Lung (tissue), 12 donors: ENCODE measurements around the gene PCF11. TPM values are rescaled to one million over a fixed set of nuclear protein-coding genes. Genes with fewer than 3 reads are reported as not detected.

Experiments used
- ATAC-seq: fragments of 200-7000 bp; cut with Tn5 transposase; one replicate; pipeline ENCODE4 v1.9.1; 2020; ENCODE audit warnings: moderate number of reproducible peaks; ENCODE audit not compliant: insufficient read depth, low FRiP score
- DNase-seq, 3 donors: peaks; one replicate each; pipeline ENCODE4 v3.0.0-alpha.2; 2013 to 2017
- H3K27ac ChIP-seq, 2 donors: one replicate each; pipeline ENCODE4 v1.5.1; 2013; ENCODE audit warnings: mild to moderate bottlenecking in 2 of 2, moderate library complexity in 2 of 2, control low read depth in 1 of 2, inconsistent platforms in 1 of 2, low read depth in 1 of 2, low read length in 1 of 2
- H3K27me3 ChIP-seq, 3 donors: one replicate each; pipeline ENCODE4 v1.5.1; 2013; ENCODE audit warnings: low read length in 2 of 3; ENCODE audit not compliant: control insufficient read depth in 3 of 3, insufficient read depth in 3 of 3
- H3K36me3 ChIP-seq, 4 donors: one replicate each; pipeline ENCODE4 v1.5.1; 2013; ENCODE audit warnings: low read length in 4 of 4, mild to moderate bottlenecking in 1 of 4, moderate library complexity in 1 of 4; ENCODE audit not compliant: control insufficient read depth in 4 of 4, insufficient read depth in 4 of 4
- H3K4me1 ChIP-seq, 5 donors: one replicate each; pipeline ENCODE4 v1.5.1; 2013; ENCODE audit warnings: low read length in 5 of 5, mild to moderate bottlenecking in 2 of 5, moderate library complexity in 1 of 5; ENCODE audit not compliant: control insufficient read depth in 5 of 5, insufficient read depth in 5 of 5
- H3K4me3 ChIP-seq: one replicate; pipeline ENCODE4 v1.5.1; 2013; ENCODE audit warnings: mild to moderate bottlenecking, control low read depth, moderate library complexity
- H3K9ac ChIP-seq, 2 donors: one replicate each; pipeline ENCODE4 v1.5.1; 2013; ENCODE audit warnings: low read length in 2 of 2, control low read depth in 1 of 2; ENCODE audit not compliant: insufficient read depth in 1 of 2
- H3K9me3 ChIP-seq, 4 donors: one replicate each; pipeline ENCODE4 v1.5.1; 2013; ENCODE audit warnings: low read length in 3 of 4, mild to moderate bottlenecking in 1 of 4, moderate library complexity in 1 of 4; ENCODE audit not compliant: control insufficient read depth in 4 of 4, insufficient read depth in 3 of 4
- CTCF ChIP-seq: IDR thresholded peaks from 2 replicates; pipeline ENCODE4 v1.5.1; 2012; ENCODE audit warnings: mild to moderate bottlenecking; ENCODE audit errors: control extremely low read depth, extremely low read depth
- WGBS, 2 donors: extraction: QIAGEN DNeasy Blood & Tissue Kit; methylation state at CpG; one replicate each; pipeline ENCODE4 v1.1.7; 2013; 5-methylcytosine and 5-hydroxymethylcytosine counted together
- polyA plus RNA-seq, 2 donors: library from polyadenylated mRNA; stranded (reverse); fragments of 200-250 nt; gene quantifications; one replicate each; pipeline ENCODE4 v1.2.1, GENCODE V29; 2013
- total RNA-seq, 2 donors: library from RNA; depleted of rRNA in 1 of 2; stranded (reverse); fragments of >200 nt in 1 of 2; gene quantifications; one replicate each; pipeline ENCODE4 v1.2.1, GENCODE V29; 2014 to 2021
- donor health status: control.
- donor health status: control.
- donor health status: Bipolar disorder and iron deficiency.
- donor health status: healthy.
- donor health status: DM: yes; HTN: yes; CAD: no.

The PCF11 gene
- total and polyA plus RNA-seq, 4 donors = 28.9 to 63.3 (median 45.0) TPM

- Histone ChIP-seq H3K36me3 (peaks cover 4 to 17% (median 11%) of the 10 kb centered on the region in 4 donors), H3K4me3 (no peak overlapping the region), H3K27me3 (no peaks in the 10 kb centered on the region), H3K9me3 (no peaks in the 10 kb centered on the region), H3K9ac (no peak overlapping the region), H3K4me1 (peaks cover 3 to 27% (median 6%) of the 10 kb centered on the region in 5 donors), H3K27ac (no peak overlapping the region)
- 95 to 97% methylated on average over 5 of the region's 5 CpGs for WGBS, 2 donors
- ATAC-seq (no peak), DNase-seq (no peak)
- no peak for TF ChIP-seq CTCF
Observed at GRCh38 chr11:83191491-83191890, 34.6 kb downstream of the PCF11 start.

GRCh38 chr11:83191986-83192385 is 35.1 kb downstream of the PCF11 start:
- Histone ChIP-seq H3K36me3 (peaks cover 4 to 17% (median 9%) of the 10 kb centered on the region in 4 donors), H3K9me3 (no peaks in the 10 kb centered on the region), H3K27me3 (no peaks in the 10 kb centered on the region), H3K4me3 (no peak overlapping the region), H3K9ac (peak overlapping the region in 1 of 2 donors; percentile 92), H3K4me1 (peaks cover 3 to 27% (median 6%) of the 10 kb centered on the region in 5 donors), H3K27ac (peak overlapping the region in 1 of 2 donors; percentile 31)
- TF ChIP-seq CTCF = no peak
- 69 to 85% methylated on average over 11 of the region's 11 CpGs for WGBS, 2 donors
- ATAC-seq (no peak), DNase-seq (no peak)

GRCh38 chr11:83192606-83193245 is 35.8 kb downstream of the PCF11 start:
- Histone ChIP-seq H3K27me3 (no peaks in the 10 kb centered on the region), H3K9ac (peak overlapping the region; percentile 87 to 92), H3K4me3 (peak overlapping the region; percentile 87), H3K9me3 (no peaks in the 10 kb centered on the region), H3K4me1 (peaks cover 3 to 27% (median 6%) of the 10 kb centered on the region in 5 donors), H3K27ac (peak overlapping the region; percentile 88 to 99), H3K36me3 (peaks cover 4 to 17% (median 8%) of the 10 kb centered on the region in 4 donors)
- WGBS, 2 donors = 16% methylated on average over 8 of the region's 8 CpGs
- no peak for TF ChIP-seq CTCF
- ATAC-seq = no peak
- DNase-seq = peak in 1 of 3 donors; percentile 15
